ES-I3 (cell line): ENCODE measurements around the gene TBC1D14.
A peak's percentile ranks its signal among the peaks of the same experiment; 100 is the strongest.
"Not testable (repeated sequence)": the region's sequence is repeated elsewhere in the genome, so short reads cannot be mapped to it uniquely, and the experiment has no call there.

Experiments
- H3K36me3 ChIP-seq: 2 replicates; pipeline ENCODE4 v1.6.1; 2013; ENCODE audit warnings: mild to moderate bottlenecking, low read length, control low read depth, moderate library complexity; ENCODE audit not compliant: insufficient read depth
- H3K4me1 ChIP-seq: 2 replicates; pipeline ENCODE4 v1.6.1; 2013; ENCODE audit warnings: mild to moderate bottlenecking, control low read depth, low read length; ENCODE audit not compliant: insufficient read depth
- H3K9ac ChIP-seq: 2 replicates; pipeline ENCODE4 v1.6.1; 2013; ENCODE audit warnings: low read depth, mild to moderate bottlenecking, low read length, moderate library complexity
- H3K9me3 ChIP-seq: 2 replicates; pipeline ENCODE4 v1.6.1; 2013; ENCODE audit warnings: mild to moderate bottlenecking, low read length, moderate library complexity; ENCODE audit not compliant: control insufficient read depth, insufficient read depth

The TBC1D14 gene

DNA sequence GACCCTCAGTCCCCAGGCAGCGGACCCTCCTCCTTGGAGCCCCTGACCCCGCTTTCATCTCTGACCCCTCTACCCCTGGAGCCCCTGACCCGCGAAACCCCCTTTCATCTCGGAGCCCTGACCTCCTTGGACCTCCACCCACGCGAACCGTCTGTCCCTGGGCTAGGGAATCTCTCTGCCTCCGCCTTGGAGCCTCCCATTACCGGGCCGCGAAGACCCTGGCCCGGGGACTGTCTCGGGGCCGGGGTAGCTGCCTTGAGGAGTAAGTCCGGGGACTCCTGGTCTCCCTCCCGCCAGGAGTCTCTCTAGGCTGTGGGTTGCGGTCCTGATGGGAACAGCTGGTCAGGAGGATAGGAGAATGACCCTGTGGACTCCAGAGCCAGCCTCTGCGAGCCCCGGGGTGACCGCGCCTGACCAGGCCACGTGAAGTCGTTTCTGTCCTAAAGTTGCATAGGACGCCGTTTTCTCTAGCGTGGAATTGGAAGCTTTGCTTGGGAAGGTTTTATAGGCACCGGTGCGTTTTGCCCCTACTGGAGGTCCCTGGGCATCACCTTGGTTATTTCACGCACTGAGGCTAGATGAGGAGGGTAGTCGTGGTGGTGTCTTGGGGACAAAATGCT is 824 bp downstream of the TBC1D14 start:
- H3K36me3 ChIP-seq, result no peaks in the 10 kb centered on the region
- peak overlapping the region; percentile 90; the same call in 1 of the 2 replicates for H3K9ac ChIP-seq
- no peaks in the 10 kb centered on the region for H3K9me3 ChIP-seq
- peaks cover 14% of the 10 kb centered on the region; the same call in 1 of the 2 replicates for H3K4me1 ChIP-seq

DNA sequence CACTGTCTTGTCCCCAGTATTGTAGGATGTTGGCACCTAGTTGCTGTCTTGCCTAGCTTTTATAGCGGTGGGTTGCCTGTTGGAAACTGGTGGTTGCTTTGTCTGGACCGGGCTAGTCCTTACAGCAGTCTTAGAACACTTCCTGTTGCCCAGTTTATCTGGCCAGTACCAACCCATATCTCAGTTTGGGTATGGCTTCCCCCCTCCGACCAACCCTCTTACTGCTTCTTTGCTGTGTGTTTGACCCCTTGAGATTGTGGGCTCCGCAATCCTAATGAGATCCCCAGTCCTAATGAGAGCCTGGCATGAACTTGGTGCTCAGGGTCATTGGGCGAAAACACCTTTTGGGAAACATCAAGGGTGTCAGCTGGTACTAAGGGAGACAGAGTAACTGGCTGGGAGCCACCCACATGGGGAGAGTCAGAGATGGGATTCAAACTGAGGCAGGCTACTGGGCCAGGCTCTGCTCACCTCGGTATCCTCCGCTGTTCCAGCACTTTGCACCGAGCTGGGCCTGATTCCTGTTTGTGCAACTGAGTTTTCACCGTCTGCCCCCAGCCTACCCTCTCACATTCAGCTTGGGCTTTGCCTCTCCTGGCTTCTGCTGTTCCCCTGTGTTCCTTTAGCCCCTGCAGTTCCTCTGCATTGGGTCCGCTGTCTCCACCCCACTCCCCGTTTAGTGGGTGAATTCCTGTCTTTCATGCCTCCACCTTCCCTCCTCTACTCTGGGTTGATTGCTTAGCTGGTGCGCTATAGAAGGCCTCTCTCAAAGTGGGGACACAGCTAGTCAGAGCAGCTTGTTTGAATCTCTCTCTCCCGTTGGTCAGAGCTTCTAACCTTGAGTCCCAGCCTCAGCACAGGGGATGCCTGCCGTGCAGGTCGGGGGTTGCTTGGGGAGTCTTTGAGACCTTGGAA is 1.6 kb downstream of the TBC1D14 start:
- no peaks in the 10 kb centered on the region for H3K36me3 ChIP-seq
- no peaks in the 10 kb centered on the region for H3K9me3 ChIP-seq
- peaks cover 16% of the 10 kb centered on the region; the same call in 1 of the 2 replicates for H3K4me1 ChIP-seq
- H3K9ac ChIP-seq, result peak overlapping the region; percentile 90; the same call in 1 of the 2 replicates

DNA sequence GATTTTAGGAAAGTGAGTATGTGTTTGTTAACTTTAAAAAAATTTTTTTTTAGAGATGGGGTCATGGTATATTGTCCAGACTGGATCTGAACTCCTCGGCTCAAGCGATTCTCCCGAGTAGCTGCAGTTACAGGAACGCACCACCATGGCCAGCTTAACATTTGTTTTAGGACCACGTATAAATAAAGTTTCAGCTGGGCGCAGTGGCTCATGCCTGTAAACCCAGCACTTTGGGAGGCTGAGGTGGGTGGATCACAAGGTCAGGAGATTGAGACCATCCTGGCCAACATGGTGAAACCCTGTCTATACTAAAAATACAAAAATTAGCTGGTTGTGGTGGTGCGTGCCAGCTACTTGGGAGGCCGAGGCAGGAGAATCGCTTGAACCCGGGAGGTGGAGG is 2.3 kb downstream of the TBC1D14 start:
- not testable (repeated sequence) for H3K9ac ChIP-seq, H3K9me3 ChIP-seq, H3K36me3 ChIP-seq
- H3K4me1 ChIP-seq, result peaks cover 22% of the 10 kb centered on the region; the same call in 1 of the 2 replicates

DNA sequence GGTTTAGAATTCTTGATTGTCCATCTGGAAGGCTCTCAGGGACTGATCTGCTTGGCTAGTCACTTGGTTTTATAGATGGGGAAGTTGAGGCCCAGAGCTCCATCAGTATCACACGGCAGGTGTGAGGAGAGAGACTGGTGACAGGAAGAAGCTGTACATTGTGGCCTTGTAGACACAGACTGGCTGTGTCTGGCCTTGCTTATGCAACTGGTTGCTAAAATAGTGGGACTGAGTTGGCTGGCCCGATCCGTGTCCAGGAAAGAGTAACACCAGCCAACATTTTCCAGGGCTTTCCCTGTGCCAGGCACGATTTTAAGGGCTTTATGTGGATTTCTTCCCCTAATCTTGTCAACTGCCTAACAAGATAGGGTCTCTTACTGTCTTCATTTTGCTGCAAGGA is 2.8 kb downstream of the TBC1D14 start:
- Histone ChIP-seq H3K4me1 (peaks cover 26% of the 10 kb centered on the region; the same call in 1 of the 2 replicates), H3K9ac (no peak overlapping the region), H3K36me3 (no peaks in the 10 kb centered on the region), H3K9me3 (no peaks in the 10 kb centered on the region)

DNA sequence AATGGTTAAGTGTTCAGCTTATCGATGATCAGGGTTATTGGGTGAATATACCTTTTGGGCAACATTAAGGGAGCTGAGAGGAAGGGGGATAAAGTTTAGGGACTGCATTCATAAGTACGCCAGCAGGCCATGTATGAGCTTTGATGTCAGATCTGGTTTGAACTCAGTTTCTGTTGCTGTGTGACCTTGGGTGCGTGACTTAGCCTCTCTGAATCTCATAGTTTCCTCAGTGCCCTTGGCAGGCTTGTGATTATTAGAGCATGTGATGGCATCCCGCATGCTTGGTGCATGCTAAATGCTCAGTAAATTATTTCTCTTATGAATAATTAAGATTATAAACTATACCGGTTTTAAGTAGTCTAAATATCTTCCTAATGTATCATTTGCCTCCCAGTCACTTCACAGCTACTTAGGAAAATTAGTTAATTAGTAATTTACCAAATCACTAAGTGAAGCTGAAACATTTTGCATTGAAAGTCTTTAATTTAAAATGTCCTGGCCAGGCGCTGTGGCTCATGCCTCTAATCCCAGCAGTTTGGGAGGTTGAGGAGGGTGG is 3.8 kb downstream of the TBC1D14 start:
- peaks cover 29% of the 10 kb centered on the region; the same call in 1 of the 2 replicates for H3K4me1 ChIP-seq
- H3K9ac ChIP-seq, result no peak overlapping the region
- H3K36me3 ChIP-seq, result no peaks in the 10 kb centered on the region
- H3K9me3 ChIP-seq, result no peaks in the 10 kb centered on the region

DNA sequence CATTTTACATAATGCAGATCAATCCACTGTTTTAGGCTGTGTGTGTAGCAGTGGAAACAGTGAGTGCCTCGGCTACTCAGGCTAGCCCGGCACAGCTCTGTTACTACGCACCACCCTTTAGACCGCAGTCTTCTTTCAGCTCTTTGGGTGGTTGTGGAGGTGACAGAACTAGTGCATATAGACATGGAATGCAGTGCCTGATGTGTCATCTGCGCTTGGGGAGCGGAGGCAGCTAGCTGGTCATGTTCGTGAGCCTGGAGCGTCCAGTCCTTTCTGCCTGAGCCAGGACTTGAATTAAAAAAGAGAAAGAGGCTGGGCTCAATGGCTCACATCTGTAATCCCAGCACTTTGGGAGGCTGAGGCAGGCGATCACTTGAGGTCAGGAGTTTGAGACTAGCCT is 4.8 kb downstream of the TBC1D14 start:
- Histone ChIP-seq H3K4me1 (peaks cover 28% of the 10 kb centered on the region; the same call in 1 of the 2 replicates), H3K9me3 (no peaks in the 10 kb centered on the region), H3K36me3 (no peaks in the 10 kb centered on the region), H3K9ac (no peak overlapping the region)

DNA sequence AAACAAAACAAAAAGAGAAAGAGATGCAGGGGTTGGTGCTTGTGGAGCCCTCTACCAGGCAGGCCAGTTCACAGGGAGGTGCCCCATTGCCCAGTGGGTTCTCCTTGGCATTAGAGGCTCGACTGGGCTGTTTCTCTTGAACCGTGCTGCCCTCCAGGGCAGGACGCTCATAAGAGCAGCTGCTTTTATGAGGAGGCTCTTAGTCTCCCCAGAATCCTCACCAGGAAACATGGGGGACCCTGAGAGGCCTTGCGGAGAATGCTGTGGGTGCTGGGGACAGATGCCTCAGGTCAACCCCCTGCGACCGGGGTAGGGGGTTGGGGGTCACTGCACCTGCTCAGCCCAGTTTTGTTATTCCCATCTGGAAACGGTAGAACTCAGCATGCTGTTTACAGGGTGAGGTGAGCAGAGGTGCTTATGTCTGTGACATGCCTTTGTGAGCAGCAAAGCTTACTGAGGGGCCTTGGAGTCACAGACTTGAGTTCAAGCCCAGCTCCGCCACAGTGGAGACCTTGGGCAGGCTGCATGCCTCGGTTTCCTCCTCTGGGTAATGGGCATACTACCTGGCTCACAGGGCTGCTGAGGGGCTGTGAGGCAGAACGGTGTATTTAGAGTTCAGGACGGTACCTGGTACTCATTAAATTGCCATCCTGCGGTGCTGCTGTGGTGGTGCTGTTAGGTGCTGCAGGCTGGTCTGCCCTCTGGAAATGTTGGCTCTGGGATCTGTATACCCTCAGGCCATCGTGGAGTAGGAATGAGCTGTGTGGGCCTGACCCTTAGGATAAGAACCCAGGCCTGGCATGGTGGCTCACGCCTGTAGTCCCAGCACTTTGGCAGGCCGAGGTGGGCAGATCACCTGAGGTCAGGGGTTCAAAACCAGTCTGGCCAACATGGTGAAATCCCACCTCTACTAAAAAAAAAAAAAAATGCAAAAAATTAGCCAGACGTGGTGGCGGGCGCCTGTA is 5.7 kb downstream of the TBC1D14 start:
- Histone ChIP-seq H3K9ac (no peak overlapping the region), H3K4me1 (peaks cover 28% of the 10 kb centered on the region; the same call in 1 of the 2 replicates)

DNA sequence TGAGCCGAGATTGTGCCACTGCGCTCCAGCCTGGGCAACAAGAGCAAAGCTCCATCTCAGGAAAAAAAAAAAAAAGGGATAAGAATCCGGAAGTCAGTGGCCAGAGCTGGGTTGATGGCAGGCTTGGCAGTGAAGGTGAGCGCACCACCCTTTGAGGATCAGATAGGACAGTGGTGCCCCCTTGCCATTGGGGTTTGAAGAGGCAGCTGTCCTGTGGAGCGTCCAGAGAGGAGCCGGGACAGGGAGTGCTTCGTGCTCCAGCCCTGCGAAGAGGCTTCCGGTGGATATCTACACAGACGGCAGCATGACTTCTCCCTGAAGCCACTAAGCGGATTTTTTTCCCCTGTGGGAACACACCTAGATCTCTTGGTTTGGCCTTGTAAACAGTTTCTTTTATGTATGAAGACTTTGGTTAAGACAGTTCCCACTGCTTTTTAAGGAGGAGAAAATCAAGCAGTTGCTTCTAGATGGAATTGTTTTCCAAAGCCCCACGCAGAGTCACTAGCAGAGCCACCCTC is 6.5 kb downstream of the TBC1D14 start:
- no peak overlapping the region for H3K9ac ChIP-seq
- H3K4me1 ChIP-seq, result peaks cover 24% of the 10 kb centered on the region; the same call in 1 of the 2 replicates
- H3K9me3 ChIP-seq, result no peaks in the 10 kb centered on the region
- no peaks in the 10 kb centered on the region for H3K36me3 ChIP-seq

More for the DNA sequence above, 5.7 kb downstream of the TBC1D14 start:
- no peaks in the 10 kb centered on the region for H3K36me3 ChIP-seq
- H3K9me3 ChIP-seq, result no peaks in the 10 kb centered on the region

DNA sequence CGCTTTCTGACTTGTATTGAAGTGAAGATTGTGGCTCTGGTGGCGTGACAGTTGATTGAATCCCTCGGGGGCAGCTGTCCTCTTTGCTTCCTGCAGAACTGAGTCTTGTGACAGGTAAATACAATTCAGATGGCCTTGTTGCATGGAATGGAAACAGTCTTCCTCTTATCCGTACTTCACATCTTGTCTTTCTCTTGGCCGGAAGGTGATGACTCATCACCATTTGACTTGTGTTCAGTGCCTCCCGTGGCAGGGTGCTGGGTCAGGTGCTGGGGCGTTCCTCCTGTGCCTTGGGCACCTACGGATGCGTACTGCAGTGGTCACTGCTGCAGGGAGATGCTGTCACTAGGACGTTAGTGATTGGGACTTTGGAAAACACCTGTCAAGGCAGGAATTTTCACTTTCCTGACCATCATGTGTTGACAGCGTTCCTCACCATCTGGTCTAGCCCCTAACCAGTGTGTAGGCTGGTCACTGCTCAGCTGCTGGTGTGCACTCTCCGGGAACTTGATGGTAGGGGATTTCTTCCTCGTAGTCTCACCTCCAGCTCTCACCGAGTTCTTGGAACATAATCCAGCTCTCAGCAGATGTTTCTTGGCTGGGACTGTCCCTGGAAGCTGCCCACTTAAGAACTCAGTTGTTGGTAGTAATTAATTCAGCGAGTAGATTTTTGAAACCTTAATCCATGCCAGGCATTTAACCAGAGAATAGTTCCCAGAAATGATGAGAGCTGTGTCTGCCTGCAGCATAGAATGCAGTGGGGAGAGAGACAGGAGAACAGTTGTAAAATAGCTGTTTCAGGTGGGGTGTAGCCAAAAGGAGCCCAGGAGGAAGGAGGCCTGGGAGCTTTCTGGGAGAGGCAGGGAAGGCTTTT is 7.2 kb downstream of the TBC1D14 start:
- Histone ChIP-seq H3K9ac (no peak overlapping the region), H3K9me3 (no peaks in the 10 kb centered on the region), H3K36me3 (no peaks in the 10 kb centered on the region), H3K4me1 (peaks cover 21% of the 10 kb centered on the region; the same call in 1 of the 2 replicates)

DNA sequence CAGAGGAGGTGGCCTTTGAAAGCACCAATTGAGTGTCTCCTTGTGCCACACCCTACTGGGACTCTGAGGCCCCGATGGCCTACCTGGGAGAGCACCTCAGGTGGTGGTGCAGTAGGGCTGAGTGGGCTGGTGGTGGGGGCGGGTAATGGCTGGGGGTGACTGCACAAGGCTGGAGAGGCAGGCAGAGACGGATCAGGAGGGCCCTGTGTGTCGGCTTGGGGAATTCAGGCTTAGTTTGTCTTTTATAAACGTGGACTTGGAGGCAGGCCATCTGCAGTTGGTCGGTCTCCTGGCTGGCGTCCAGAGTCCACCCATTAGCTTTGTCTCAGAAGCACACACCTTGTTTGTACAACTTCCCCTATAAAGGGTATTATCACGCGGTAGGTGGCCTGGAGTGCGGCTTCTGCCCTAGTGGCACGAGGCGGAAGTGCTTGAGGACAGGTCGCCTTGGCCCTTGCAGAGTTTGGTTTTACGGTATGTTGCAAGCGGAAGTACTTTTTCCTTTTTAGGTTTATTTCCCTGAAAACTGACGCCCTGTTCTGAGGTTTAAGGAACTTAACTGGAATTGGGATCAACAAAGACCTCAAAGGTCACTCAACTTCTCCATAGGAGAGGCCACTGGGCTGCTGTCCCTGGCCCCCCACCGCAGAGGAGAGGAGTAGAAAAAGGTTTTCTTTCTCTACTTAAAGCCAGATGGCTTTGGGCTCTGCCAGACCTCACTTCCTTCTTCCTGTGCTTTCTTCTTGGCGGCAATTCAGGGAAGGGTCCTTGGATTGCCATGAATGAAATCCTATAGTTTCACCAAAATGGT is 8.0 kb downstream of the TBC1D14 start:
- no peak overlapping the region for H3K9ac ChIP-seq
- peaks cover 21% of the 10 kb centered on the region; the same call in 1 of the 2 replicates for H3K4me1 ChIP-seq
- H3K9me3 ChIP-seq, result no peaks in the 10 kb centered on the region

DNA sequence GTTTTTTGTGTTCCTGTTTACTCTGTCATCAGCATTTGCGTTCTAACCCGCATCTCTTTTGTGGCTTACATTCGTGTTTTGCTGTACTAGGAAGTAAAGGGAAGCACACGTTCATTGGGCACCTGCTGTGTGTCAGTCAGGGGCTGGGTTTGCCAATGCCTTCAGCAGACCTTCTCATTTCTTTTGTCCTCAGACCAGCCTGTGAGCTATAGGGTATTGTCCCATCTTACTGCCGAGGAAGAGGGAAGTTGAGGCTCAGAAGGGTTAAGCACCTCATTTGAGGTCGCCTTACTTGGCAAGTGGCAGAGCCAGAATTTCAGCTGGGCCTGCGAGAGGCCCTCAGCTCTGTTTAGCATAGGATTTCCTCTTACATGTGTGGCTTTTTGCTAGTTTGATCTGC is 8.7 kb downstream of the TBC1D14 start:
- H3K9me3 ChIP-seq, result no peaks in the 10 kb centered on the region
- H3K36me3 ChIP-seq, result peaks cover 2% of the 10 kb centered on the region; the same call in 1 of the 2 replicates
- H3K9ac ChIP-seq, result no peak overlapping the region
- H3K4me1 ChIP-seq, result peaks cover 21% of the 10 kb centered on the region; the same call in 1 of the 2 replicates

More for the DNA sequence above, 8.0 kb downstream of the TBC1D14 start:
- no peaks in the 10 kb centered on the region for H3K36me3 ChIP-seq

DNA sequence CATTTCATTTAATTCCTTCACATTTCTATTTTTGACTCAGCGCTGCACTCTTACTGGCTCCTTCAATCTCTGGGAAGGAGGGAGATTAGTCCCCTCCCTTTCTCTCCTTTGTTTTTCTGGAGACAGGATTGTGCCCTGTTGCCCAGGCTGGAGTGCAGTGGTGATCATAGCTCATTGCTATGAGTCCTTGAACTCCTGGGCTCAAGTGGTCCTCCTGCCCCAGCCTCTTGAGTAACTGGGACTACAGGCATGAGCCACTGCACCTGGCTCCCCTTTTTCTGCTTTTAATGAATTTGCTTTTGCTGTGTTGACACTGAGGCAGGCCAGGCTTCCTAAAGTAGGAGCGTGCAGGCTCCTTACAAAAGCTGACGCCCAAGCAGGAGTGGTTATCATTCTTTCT is 10.5 kb downstream of the TBC1D14 start:
- H3K4me1 ChIP-seq, result peaks cover 21% of the 10 kb centered on the region; the same call in 1 of the 2 replicates
- no peak overlapping the region for H3K9ac ChIP-seq
- H3K36me3 ChIP-seq, result peaks cover 11% of the 10 kb centered on the region; the same call in 1 of the 2 replicates
- H3K9me3 ChIP-seq, result no peaks in the 10 kb centered on the region
